ENCODE measurements around the gene LRIG2.

- TF ChIP-seq CTCF (conservative IDR thresholded peaks at IDR 0.05; ENCODE audit: low read depth, low read length) = no peak
- TF ChIP-seq EZH2 (IDR thresholded peaks at IDR 0.05; ENCODE audit: low read length, unreplicated experiment) = no peak
Measured at GRCh38 chr1:113040718-113041412, 32.1 kb upstream of the LRIG2 start.

Data from PC-3 (cell line).